ENCODE measurements around the gene TSPAN15.
A peak's percentile ranks its signal among the peaks of the same experiment; 100 is the strongest.

Gene TSPAN15

GRCh38 chr10:69470463-69471384, 19.5 kb downstream of the TSPAN15 start:
- Mint-ChIP-seq H3K27ac (peak overlapping the region; percentile 50), H3K4me3 (no peak overlapping the region), H3K36me3 (ENCODE audit: low read depth) (no peaks in the 10 kb centered on the region), H3K27me3 (peaks cover 31% of the 10 kb centered on the region), H3K4me1 (ENCODE audit: low read depth) (peaks cover 72% of the 10 kb centered on the region), H3K9me3 (no peaks in the 10 kb centered on the region)
- intact Hi-C loops (cut with micrococcal nuclease): no loop called here

- peak overlapping the region; percentile 69 for H3K27ac Mint-ChIP-seq
- H3K36me3 Mint-ChIP-seq (ENCODE audit: low read depth): peaks cover 10% of the 10 kb centered on the region
- peaks cover 31% of the 10 kb centered on the region for H3K27me3 Mint-ChIP-seq
- intact Hi-C loops (cut with micrococcal nuclease): loop anchor here (1.0 kb wide), 1 partner anchor 11 kb away; no protein-coding TSS in a partner anchor
- H3K4me1 Mint-ChIP-seq (ENCODE audit: low read depth): peaks cover 66% of the 10 kb centered on the region
- no peaks in the 10 kb centered on the region for H3K9me3 Mint-ChIP-seq
- H3K4me3 Mint-ChIP-seq: no peak overlapping the region
These were observed 20.9 kb downstream of the TSPAN15 start for GRCh38 chr10:69472142-69472541.

- Mint-ChIP-seq H3K27ac (peak overlapping the region; percentile 69), H3K4me1 (ENCODE audit: low read depth) (peaks cover 66% of the 10 kb centered on the region), H3K9me3 (no peaks in the 10 kb centered on the region), H3K27me3 (peaks cover 31% of the 10 kb centered on the region), H3K4me3 (no peak overlapping the region), H3K36me3 (ENCODE audit: low read depth) (peaks cover 12% of the 10 kb centered on the region)
- intact Hi-C loops (cut with micrococcal nuclease): loop anchor here (1.0 kb wide), 1 partner anchor 11 kb away; no protein-coding TSS in a partner anchor
These were observed 21.3 kb downstream of the TSPAN15 start for GRCh38 chr10:69472544-69472943.

GRCh38 chr10:69473304-69473990, 22.2 kb downstream of the TSPAN15 start:
- peaks cover 17% of the 10 kb centered on the region for H3K36me3 Mint-ChIP-seq (ENCODE audit: low read depth)
- H3K27me3 Mint-ChIP-seq: peaks cover 29% of the 10 kb centered on the region
- H3K9me3 Mint-ChIP-seq: no peaks in the 10 kb centered on the region
- no peak overlapping the region for H3K4me3 Mint-ChIP-seq
- peak overlapping the region; percentile 69 for H3K27ac Mint-ChIP-seq
- peaks cover 66% of the 10 kb centered on the region for H3K4me1 Mint-ChIP-seq (ENCODE audit: low read depth)
- intact Hi-C loops (cut with micrococcal nuclease): no loop called here

GRCh38 chr10:69474742-69475432, 23.6 kb downstream of the TSPAN15 start:
- Mint-ChIP-seq H3K36me3 (ENCODE audit: low read depth) (peaks cover 17% of the 10 kb centered on the region), H3K4me1 (ENCODE audit: low read depth) (peaks cover 73% of the 10 kb centered on the region), H3K9me3 (no peaks in the 10 kb centered on the region), H3K4me3 (no peak overlapping the region), H3K27ac (peak overlapping the region; percentile 19), H3K27me3 (peaks cover 29% of the 10 kb centered on the region)
- intact Hi-C loops (cut with micrococcal nuclease): no loop called here

GRCh38 chr10:69475433-69475830, 24.2 kb downstream of the TSPAN15 start:
- no peak overlapping the region for H3K4me3 Mint-ChIP-seq
- H3K27me3 Mint-ChIP-seq: peaks cover 27% of the 10 kb centered on the region
- no peaks in the 10 kb centered on the region for H3K9me3 Mint-ChIP-seq
- peak overlapping the region; percentile 19 for H3K27ac Mint-ChIP-seq
- peaks cover 73% of the 10 kb centered on the region for H3K4me1 Mint-ChIP-seq (ENCODE audit: low read depth)
- intact Hi-C loops (cut with micrococcal nuclease): no loop called here
- H3K36me3 Mint-ChIP-seq (ENCODE audit: low read depth): peaks cover 17% of the 10 kb centered on the region

- Mint-ChIP-seq H3K27ac (peak overlapping the region; percentile 44), H3K9me3 (no peaks in the 10 kb centered on the region), H3K27me3 (peaks cover 11% of the 10 kb centered on the region), H3K36me3 (ENCODE audit: low read depth) (peaks cover 17% of the 10 kb centered on the region), H3K4me3 (no peak overlapping the region), H3K4me1 (ENCODE audit: low read depth) (peaks cover 77% of the 10 kb centered on the region)
- intact Hi-C loops (cut with micrococcal nuclease): no loop called here
These were observed 26.8 kb downstream of the TSPAN15 start for GRCh38 chr10:69477968-69478597.

GRCh38 chr10:69479240-69480067, 28.2 kb downstream of the TSPAN15 start:
- Mint-ChIP-seq H3K9me3 (no peaks in the 10 kb centered on the region), H3K27me3 (peaks cover 7% of the 10 kb centered on the region), H3K4me1 (ENCODE audit: low read depth) (peaks cover 76% of the 10 kb centered on the region), H3K36me3 (ENCODE audit: low read depth) (peaks cover 23% of the 10 kb centered on the region), H3K4me3 (no peak overlapping the region), H3K27ac (peak overlapping the region; percentile 90)
- intact Hi-C loops (cut with micrococcal nuclease): no loop called here

GRCh38 chr10:69480068-69480412, 28.8 kb downstream of the TSPAN15 start:
- H3K27ac Mint-ChIP-seq: peak overlapping the region; percentile 90
- H3K36me3 Mint-ChIP-seq (ENCODE audit: low read depth): peaks cover 28% of the 10 kb centered on the region
- H3K4me3 Mint-ChIP-seq: no peak overlapping the region
- peaks cover 5% of the 10 kb centered on the region for H3K27me3 Mint-ChIP-seq
- H3K4me1 Mint-ChIP-seq (ENCODE audit: low read depth): peaks cover 70% of the 10 kb centered on the region
- intact Hi-C loops (cut with micrococcal nuclease): no loop called here
- H3K9me3 Mint-ChIP-seq: no peaks in the 10 kb centered on the region

GRCh38 chr10:69481305-69481704, 30.0 kb downstream of the TSPAN15 start:
- H3K9me3 Mint-ChIP-seq: no peaks in the 10 kb centered on the region
- intact Hi-C loops (cut with micrococcal nuclease): no loop called here

GRCh38 chr10:69481811-69482524, 30.7 kb downstream of the TSPAN15 start:
- H3K9me3 Mint-ChIP-seq: no peaks in the 10 kb centered on the region

More at GRCh38 chr10:69481305-69481704, 30.0 kb downstream of the TSPAN15 start:
- H3K4me3 Mint-ChIP-seq: peak overlapping the region; percentile 38
- H3K27me3 Mint-ChIP-seq: peaks cover 3% of the 10 kb centered on the region
- peaks cover 64% of the 10 kb centered on the region for H3K4me1 Mint-ChIP-seq (ENCODE audit: low read depth)
- H3K27ac Mint-ChIP-seq: peak overlapping the region; percentile 90
- H3K36me3 Mint-ChIP-seq (ENCODE audit: low read depth): peaks cover 31% of the 10 kb centered on the region

GRCh38 chr10:69483963-69484362, 32.7 kb downstream of the TSPAN15 start:
- intact Hi-C loops (cut with micrococcal nuclease): no loop called here
- Mint-ChIP-seq H3K36me3 (ENCODE audit: low read depth) (peaks cover 46% of the 10 kb centered on the region), H3K4me3 (no peak overlapping the region), H3K4me1 (ENCODE audit: low read depth) (peaks cover 58% of the 10 kb centered on the region), H3K27ac (peak overlapping the region; percentile 90), H3K27me3 (peaks cover 6% of the 10 kb centered on the region), H3K9me3 (peaks cover 16% of the 10 kb centered on the region)

More at GRCh38 chr10:69481811-69482524, 30.7 kb downstream of the TSPAN15 start:
- H3K27me3 Mint-ChIP-seq: peaks cover 3% of the 10 kb centered on the region
- H3K36me3 Mint-ChIP-seq (ENCODE audit: low read depth): peaks cover 33% of the 10 kb centered on the region
- H3K4me3 Mint-ChIP-seq: no peak overlapping the region
- intact Hi-C loops (cut with micrococcal nuclease): no loop called here
- H3K27ac Mint-ChIP-seq: peak overlapping the region; percentile 90
- H3K4me1 Mint-ChIP-seq (ENCODE audit: low read depth): peaks cover 70% of the 10 kb centered on the region
